HepG2 (cell line): ENCODE results near the gene TNN. TPM values are rescaled to one million over a fixed set of nuclear protein-coding genes. Genes with fewer than 3 reads are reported as not detected.

ENCODE experiments used
- EHMT2 ChIP-seq: fragments of 200-600 bp; sonication (generic); IDR thresholded peaks from 2 replicates; pipeline ENCODE4 v1.7.0; 2017; ENCODE audit warnings: antibody characterized with exemption, low read depth, low read length, borderline replicate concordance
- EP300 ChIP-seq, 3 experiments: sonication (generic) in 1 of 3; formaldehyde crosslinking in 1 of 3; IDR thresholded peaks; 2 replicates each; pipeline versions ENCODE4 v1.5.1 to v1.6.1; 2011 to 2020; ENCODE audit warnings: low read depth in 2 of 3, low read length in 2 of 3, borderline replicate concordance in 1 of 3, improper control_type of control experiment in 1 of 3, mild to moderate bottlenecking in 1 of 3, missing genetic modification reagents in 1 of 3, moderate library complexity in 1 of 3
- HOXA5 ChIP-seq: sonication (generic); formaldehyde crosslinking; IDR thresholded peaks from 2 replicates; pipeline ENCODE4 v1.4.0; 2020; ENCODE audit warnings: missing genetic modification reagents
- KLF13 ChIP-seq: sonication (generic); formaldehyde crosslinking; IDR thresholded peaks from 2 replicates; pipeline ENCODE4 v1.4.0; 2020; ENCODE audit warnings: mild to moderate bottlenecking, missing genetic modification reagents
- KMT2A ChIP-seq: sonication (generic); formaldehyde crosslinking; IDR thresholded peaks from 2 replicates; pipeline ENCODE4 v1.4.0; 2020; ENCODE audit warnings: missing genetic modification reagents
- NFYC ChIP-seq: IDR thresholded peaks from 2 replicates; pipeline ENCODE4 v1.6.1; 2016; ENCODE audit warnings: missing genetic modification reagents, missing compliant biosample characterization
- PHF5A ChIP-seq: IDR thresholded peaks from one replicate; pipeline ENCODE4 v1.6.1; 2018; ENCODE audit warnings: low read depth, missing genetic modification reagents; ENCODE audit not compliant: unreplicated experiment
- PPARG ChIP-seq: conservative IDR thresholded peaks from 2 replicates; pipeline ENCODE4 v1.6.1; 2016; ENCODE audit warnings: missing biosample characterization, missing genetic modification reagents
- SIN3A ChIP-seq: IDR thresholded peaks from 2 replicates; pipeline ENCODE4 v1.6.1; 2011; ENCODE audit warnings: low read depth, mild to moderate bottlenecking, control low read depth, low read length, borderline replicate concordance
- TBX2 ChIP-seq: sonication (generic); formaldehyde crosslinking; IDR thresholded peaks from 2 replicates; pipeline ENCODE4 v1.5.0; 2020; ENCODE audit warnings: missing genetic modification reagents, mild to moderate bottlenecking, borderline replicate concordance
- ZNF343 ChIP-seq: sonication (generic); formaldehyde crosslinking; IDR thresholded peaks from 2 replicates; pipeline ENCODE4 v1.4.0; 2020; ENCODE audit warnings: mild to moderate bottlenecking, missing genetic modification reagents
- ZNF383 ChIP-seq: sonication (generic); formaldehyde crosslinking; IDR thresholded peaks from 2 replicates; pipeline ENCODE4 v1.4.0; 2020; ENCODE audit warnings: missing genetic modification reagents, mild to moderate bottlenecking, borderline replicate concordance
- ZNF430 ChIP-seq: sonication (generic); formaldehyde crosslinking; IDR thresholded peaks from 2 replicates; pipeline ENCODE4 v1.9.0; 2021; ENCODE audit warnings: mild to moderate bottlenecking, missing genetic modification reagents
- ZNF44 ChIP-seq: sonication (generic); formaldehyde crosslinking; IDR thresholded peaks from 2 replicates; pipeline ENCODE4 v1.5.1; 2020; ENCODE audit warnings: mild to moderate bottlenecking, missing genetic modification reagents
- ZNF546 ChIP-seq: sonication (generic); formaldehyde crosslinking; conservative IDR thresholded peaks from 2 replicates; pipeline ENCODE4 v1.8.1; 2023; ENCODE audit warnings: mild to moderate bottlenecking, missing genetic modification reagents
- ZNF75D ChIP-seq: sonication (generic); formaldehyde crosslinking; IDR thresholded peaks from 2 replicates; pipeline ENCODE4 v1.8.1; 2023; ENCODE audit warnings: missing genetic modification reagents, mild to moderate bottlenecking, borderline replicate concordance
- polyA plus RNA-seq, 8 experiments: library from polyadenylated mRNA; depleted of rRNA in 3 of 8; stranded (reverse) in 7 of 8; unstranded in 1 of 8; fragments of >200 nt; fragmentation: Illumina TruSeq in 4 of 8; extraction: Trizol in 4 of 8; gene quantifications; 2 replicates each; pipeline versions ENCODE4 v1.2.1 to v1.2.3, GENCODE V29; 2011 to 2016; ENCODE audit warnings: low read depth in 4 of 8, missing spikeins in 1 of 8, mixed read lengths in 1 of 8; ENCODE audit not compliant: insufficient read depth in 1 of 8
- total RNA-seq, 5 experiments: library from RNA; depleted of rRNA; stranded (reverse); fragments of >200 nt; fragmentation: Illumina TruSeq; extraction: Trizol; gene quantifications; 2 replicates each; pipeline ENCODE4 v1.2.3, GENCODE V29; 2016; ENCODE audit warnings: low read depth in 1 of 5
- TF ChIP-seq, protein P1 (sequence below): sonication (generic); formaldehyde crosslinking; IDR thresholded peaks from 2 replicates; pipeline ENCODE4 v1.5.0; 2020; ENCODE audit warnings: missing genetic modification reagents
- TF ChIP-seq, protein P2 (sequence below): sonication (generic); formaldehyde crosslinking; IDR thresholded peaks from 2 replicates; pipeline ENCODE4 v1.5.0; 2020; ENCODE audit warnings: mild to moderate bottlenecking, missing genetic modification reagents
- TF ChIP-seq, protein P3 (sequence below): sonication (generic); formaldehyde crosslinking; IDR thresholded peaks from 2 replicates; pipeline ENCODE4 v1.5.0; 2020; ENCODE audit warnings: missing genetic modification reagents
- TF ChIP-seq, protein P4 (sequence below): sonication (generic); formaldehyde crosslinking; IDR thresholded peaks from 2 replicates; pipeline ENCODE4 v1.9.0; 2021; ENCODE audit warnings: missing genetic modification reagents, mild to moderate bottlenecking, borderline replicate concordance

Gene TNN
- total and polyA plus RNA-seq, 2 of the 13 experiments (the other 11 are each of a cell fraction or from before 2014, with no cell fraction given): not detected

DNA sequence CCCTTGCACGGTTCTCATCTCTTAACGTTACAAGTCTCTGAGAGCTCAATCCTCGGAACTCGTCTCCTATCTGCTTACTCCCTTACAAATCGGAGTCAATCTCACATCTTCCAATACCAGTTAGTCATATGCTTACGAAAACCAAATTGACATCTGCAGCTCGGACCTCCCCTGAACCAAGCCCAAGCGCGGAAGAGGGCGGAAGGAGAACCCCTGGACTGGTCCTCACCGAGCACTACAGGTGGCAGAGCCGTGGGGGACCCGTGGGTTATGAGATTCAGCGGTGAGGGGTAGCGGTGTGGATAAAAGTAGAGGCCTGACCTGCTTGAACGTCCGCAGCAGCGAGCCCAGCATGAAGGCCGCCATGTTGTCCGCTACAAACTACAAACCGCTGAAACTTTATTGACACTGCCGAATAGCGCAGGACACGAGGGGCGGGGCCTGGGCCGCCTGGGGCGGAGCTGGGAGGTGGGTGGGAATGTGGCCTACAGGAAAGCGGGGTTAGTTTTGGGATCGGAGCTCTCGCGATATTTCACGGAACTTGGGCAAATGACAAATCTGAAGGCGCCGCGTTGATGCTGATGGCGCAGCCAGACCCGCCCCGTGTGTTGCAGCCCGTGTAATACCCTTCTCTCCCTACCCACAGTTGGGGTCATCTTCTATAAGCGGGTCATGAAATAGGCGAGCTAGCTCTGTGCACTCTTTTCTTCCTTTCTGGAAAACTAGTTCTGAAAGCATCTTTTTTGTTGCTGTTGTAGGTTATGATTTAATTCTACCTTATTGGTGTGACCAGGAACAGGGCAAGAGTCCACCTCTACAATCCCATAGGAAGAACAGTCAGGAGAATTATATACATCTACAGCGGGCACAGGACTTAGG, 44.4 kb upstream of the TNN start, which contains the start of gene MRPS14 (continued):
- TF ChIP-seq NFYC (CRISPR knock-in tag): no peak; the same call in 1 of the 2 replicates
- peak in 1 of 2 experiments; percentile 49; a peak in 2 of 4 replicates for TF ChIP-seq EP300 (IDR thresholded peaks at IDR 0.05; ENCODE audit: low read depth in 2 of 2, low read length in 2 of 2)
- TF ChIP-seq EP300 (CRISPR knock-in tag; IDR thresholded peaks at IDR 0.05; ENCODE audit: borderline replicate concordance): peak; percentile 39; the same call in 1 of the 2 replicates
- TF ChIP-seq, protein P1, sequence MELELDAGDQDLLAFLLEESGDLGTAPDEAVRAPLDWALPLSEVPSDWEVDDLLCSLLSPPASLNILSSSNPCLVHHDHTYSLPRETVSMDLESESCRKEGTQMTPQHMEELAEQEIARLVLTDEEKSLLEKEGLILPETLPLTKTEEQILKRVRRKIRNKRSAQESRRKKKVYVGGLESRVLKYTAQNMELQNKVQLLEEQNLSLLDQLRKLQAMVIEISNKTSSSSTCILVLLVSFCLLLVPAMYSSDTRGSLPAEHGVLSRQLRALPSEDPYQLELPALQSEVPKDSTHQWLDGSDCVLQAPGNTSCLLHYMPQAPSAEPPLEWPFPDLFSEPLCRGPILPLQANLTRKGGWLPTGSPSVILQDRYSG (CRISPR knock-in tag): peak; percentile 54; the same call in 1 of the 2 replicates
- TF ChIP-seq ZNF75D (CRISPR knock-in tag): no peak
- TF ChIP-seq EHMT2: peak; percentile 48; the same call in 1 of the 2 replicates
- TF ChIP-seq KLF13 (CRISPR knock-in tag): peak; percentile 54; the same call in 1 of the 2 replicates
- 0 out of 2 replicates have a peak, but pooled peaks have one; percentile 41 for TF ChIP-seq ZNF430 (CRISPR knock-in tag)
- TF ChIP-seq, protein P2, sequence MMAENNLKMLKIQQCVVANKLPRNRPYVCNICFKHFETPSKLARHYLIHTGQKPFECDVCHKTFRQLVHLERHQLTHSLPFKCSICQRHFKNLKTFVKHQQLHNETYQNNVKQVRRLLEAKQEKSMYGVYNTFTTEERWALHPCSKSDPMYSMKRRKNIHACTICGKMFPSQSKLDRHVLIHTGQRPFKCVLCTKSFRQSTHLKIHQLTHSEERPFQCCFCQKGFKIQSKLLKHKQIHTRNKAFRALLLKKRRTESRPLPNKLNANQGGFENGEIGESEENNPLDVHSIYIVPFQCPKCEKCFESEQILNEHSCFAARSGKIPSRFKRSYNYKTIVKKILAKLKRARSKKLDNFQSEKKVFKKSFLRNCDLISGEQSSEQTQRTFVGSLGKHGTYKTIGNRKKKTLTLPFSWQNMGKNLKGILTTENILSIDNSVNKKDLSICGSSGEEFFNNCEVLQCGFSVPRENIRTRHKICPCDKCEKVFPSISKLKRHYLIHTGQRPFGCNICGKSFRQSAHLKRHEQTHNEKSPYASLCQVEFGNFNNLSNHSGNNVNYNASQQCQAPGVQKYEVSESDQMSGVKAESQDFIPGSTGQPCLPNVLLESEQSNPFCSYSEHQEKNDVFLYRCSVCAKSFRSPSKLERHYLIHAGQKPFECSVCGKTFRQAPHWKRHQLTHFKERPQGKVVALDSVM (CRISPR knock-in tag): 0 out of 2 replicates have a peak, but pooled peaks have one; percentile 30
- no peak for TF ChIP-seq ZNF383 (CRISPR knock-in tag)
- peak; percentile 77 for TF ChIP-seq PHF5A (CRISPR knock-in tag)
- TF ChIP-seq, protein P3, sequence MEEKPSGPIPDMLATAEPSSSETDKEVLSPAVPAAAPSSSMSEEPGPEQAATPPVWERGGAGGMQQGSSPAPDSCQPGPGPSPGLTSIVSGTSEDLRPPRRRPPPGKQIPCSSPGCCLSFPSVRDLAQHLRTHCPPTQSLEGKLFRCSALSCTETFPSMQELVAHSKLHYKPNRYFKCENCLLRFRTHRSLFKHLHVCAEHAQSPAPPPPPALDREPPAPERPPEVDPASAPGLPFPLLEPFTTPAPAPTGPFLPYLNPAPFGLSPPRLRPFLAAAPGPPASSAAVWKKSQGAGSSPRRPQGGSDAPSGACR (CRISPR knock-in tag): 0 out of 2 replicates have a peak, but pooled peaks have one; percentile 64
- no peak for TF ChIP-seq ZNF546 (CRISPR knock-in tag)
- TF ChIP-seq SIN3A: peak; percentile 94; the same call in 1 of the 2 replicates
- TF ChIP-seq ZNF343 (CRISPR knock-in tag): no peak
- peak; percentile 94 for TF ChIP-seq KMT2A (CRISPR knock-in tag)
- TF ChIP-seq TBX2 (CRISPR knock-in tag): peak; percentile 84
- peak; percentile 16; the same call in 1 of the 2 replicates for TF ChIP-seq PPARG (CRISPR knock-in tag)
- TF ChIP-seq, protein P4, sequence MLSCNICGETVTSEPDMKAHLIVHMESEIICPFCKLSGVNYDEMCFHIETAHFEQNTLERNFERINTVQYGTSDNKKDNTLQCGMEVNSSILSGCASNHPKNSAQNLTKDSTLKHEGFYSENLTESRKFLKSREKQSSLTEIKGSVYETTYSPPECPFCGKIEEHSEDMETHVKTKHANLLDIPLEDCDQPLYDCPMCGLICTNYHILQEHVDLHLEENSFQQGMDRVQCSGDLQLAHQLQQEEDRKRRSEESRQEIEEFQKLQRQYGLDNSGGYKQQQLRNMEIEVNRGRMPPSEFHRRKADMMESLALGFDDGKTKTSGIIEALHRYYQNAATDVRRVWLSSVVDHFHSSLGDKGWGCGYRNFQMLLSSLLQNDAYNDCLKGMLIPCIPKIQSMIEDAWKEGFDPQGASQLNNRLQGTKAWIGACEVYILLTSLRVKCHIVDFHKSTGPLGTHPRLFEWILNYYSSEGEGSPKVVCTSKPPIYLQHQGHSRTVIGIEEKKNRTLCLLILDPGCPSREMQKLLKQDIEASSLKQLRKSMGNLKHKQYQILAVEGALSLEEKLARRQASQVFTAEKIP (CRISPR knock-in tag): no peak
- TF ChIP-seq ZNF44 (CRISPR knock-in tag): no peak
- peak; percentile 84; the same call in 1 of the 2 replicates for TF ChIP-seq HOXA5
